IMR-90 (cell line): ENCODE measurements around the gene CNST. TPM values are rescaled to one million over a fixed set of nuclear protein-coding genes. Genes with fewer than 3 reads are reported as not detected.

Experiments
- ATAC-seq: fragments of 200-7000 bp; cut with Tn5 transposase; 2 replicates; pipeline ENCODE4 v1.9.1; 2020; ENCODE audit warnings: low read depth, mild to moderate bottlenecking, moderate library complexity
- BruUV-seq: library from RNA; stranded (reverse); fragments of 400-500 nt; replicated peaks from 2 replicates; lab custom pipeline; 2021; lab: Mats Ljungman, UMichigan
- CTCF ChIA-PET: fragments of 300-600 bp; formaldehyde crosslinking; extraction: SDS; loops from one replicate; lab custom pipeline; 2021; ENCODE audit warnings: antibody characterized with exemption; lab: Yijun Ruan, JAX
- POLR2A ChIA-PET: fragments of 300-600 bp; sonication (Branson Sonifier 250); formaldehyde crosslinking; loops from one replicate; lab custom pipeline; 2022; ENCODE audit warnings: antibody characterized with exemption; ENCODE audit not compliant: unreplicated experiment; lab: Charles Lee
- DNase-seq: peaks from one replicate; pipeline ENCODE4 v3.0.0; 2013
- H2AFZ ChIP-seq: replicated peaks from 2 replicates; pipeline ENCODE3; 2013; ENCODE audit warnings: low read length, mild to moderate bottlenecking; ENCODE audit not compliant: poor library complexity
- H2AK5ac ChIP-seq: 2 replicates; pipeline ENCODE4 v1.6.1; 2013; ENCODE audit warnings: low read depth, low read length, inconsistent platforms
- H2AK9ac ChIP-seq: replicated peaks from 2 replicates; pipeline ENCODE3; 2013; ENCODE audit warnings: mild to moderate bottlenecking, low read depth, low read length, moderate library complexity; ENCODE audit not compliant: poor library complexity
- H2BK120ac ChIP-seq: 2 replicates; pipeline ENCODE4 v1.6.1; 2013; ENCODE audit warnings: low read depth, low read length, inconsistent platforms
- H2BK15ac ChIP-seq: 3 replicates; pipeline ENCODE4 v1.6.1; 2013; ENCODE audit warnings: low read depth, low read length, inconsistent platforms
- H2BK20ac ChIP-seq: 2 replicates; pipeline ENCODE4 v1.6.1; 2013; ENCODE audit warnings: low read depth, mild to moderate bottlenecking, inconsistent platforms, low read length, moderate library complexity
- H2BK5ac ChIP-seq: 2 replicates; pipeline ENCODE4 v1.6.1; 2013; ENCODE audit warnings: mild to moderate bottlenecking, low read depth, low read length, inconsistent platforms; ENCODE audit not compliant: poor library complexity, severe bottlenecking
- H3K14ac ChIP-seq: replicated peaks from 2 replicates; pipeline ENCODE4 v1.6.1; 2013; ENCODE audit warnings: low read depth, low read length, inconsistent platforms
- H3K18ac ChIP-seq: 2 replicates; pipeline ENCODE4 v1.6.1; 2013; ENCODE audit warnings: low read depth, low read length, control low read depth
- H3K23ac ChIP-seq: 2 replicates; pipeline ENCODE4 v1.6.1; 2013; ENCODE audit warnings: low read depth, low read length, inconsistent platforms
- H3K27ac ChIP-seq: 2 replicates; pipeline ENCODE4 v1.5.1; 2013; ENCODE audit warnings: mild to moderate bottlenecking, control low read depth, low read length; ENCODE audit not compliant: insufficient read depth
- H3K27me3 ChIP-seq: 2 replicates; pipeline ENCODE4 v1.6.1; 2013; ENCODE audit warnings: low read length; ENCODE audit not compliant: control insufficient read depth, insufficient read depth
- H3K36me3 ChIP-seq: 2 replicates; pipeline ENCODE4 v1.6.1; 2013; ENCODE audit warnings: low read length, mixed read lengths; ENCODE audit not compliant: control insufficient read depth, insufficient read depth
- H3K4ac ChIP-seq: 2 replicates; pipeline ENCODE4 v1.6.1; 2013; ENCODE audit warnings: low read depth, low read length, inconsistent platforms
- H3K4me1 ChIP-seq: 2 replicates; pipeline ENCODE4 v1.6.1; 2013; ENCODE audit warnings: low read length, mixed read lengths; ENCODE audit not compliant: control insufficient read depth, insufficient read depth
- H3K4me2 ChIP-seq: 2 replicates; pipeline ENCODE4 v1.6.1; 2013; ENCODE audit warnings: low read depth, mild to moderate bottlenecking, control low read depth, low read length, moderate library complexity
- H3K4me3 ChIP-seq: 2 replicates; pipeline ENCODE4 v1.5.1; 2013; ENCODE audit warnings: low read depth, mild to moderate bottlenecking, control low read depth, low read length, moderate library complexity; ENCODE audit not compliant: insufficient read depth
- H3K56ac ChIP-seq: 2 replicates; pipeline ENCODE4 v1.6.1; 2013; ENCODE audit warnings: low read length, inconsistent platforms; ENCODE audit not compliant: insufficient read depth; ENCODE audit errors: extremely low read depth
- H3K79me1 ChIP-seq, 2 experiments: 2 replicates each; pipeline ENCODE4 v1.6.1; 2013; ENCODE audit warnings: low read length in 2 of 2, inconsistent platforms in 1 of 2, low read depth in 1 of 2
- H3K9ac ChIP-seq: 2 replicates; pipeline ENCODE4 v1.6.1; 2013; ENCODE audit warnings: low read depth, low read length, control low read depth
- H3K9me1 ChIP-seq: 2 replicates; pipeline ENCODE4 v1.6.1; 2013; ENCODE audit warnings: low read length, inconsistent platforms; ENCODE audit not compliant: insufficient read depth
- H3K9me3 ChIP-seq: 2 replicates; pipeline ENCODE4 v1.6.1; 2013; ENCODE audit warnings: low read length; ENCODE audit not compliant: control insufficient read depth, insufficient read depth
- H4K20me1 ChIP-seq: 2 replicates; pipeline ENCODE4 v1.6.1; 2013; ENCODE audit warnings: low read length, inconsistent platforms; ENCODE audit not compliant: insufficient read depth
- H4K5ac ChIP-seq: 2 replicates; pipeline ENCODE4 v1.6.1; 2013; ENCODE audit warnings: mild to moderate bottlenecking, low read depth, low read length, control low read depth
- H4K8ac ChIP-seq, 2 experiments: 2 replicates each; pipeline ENCODE4 v1.6.1; 2013; ENCODE audit warnings: low read depth in 2 of 2, low read length in 2 of 2, control low read depth in 1 of 2, inconsistent platforms in 1 of 2
- H4K91ac ChIP-seq: 2 replicates; pipeline ENCODE4 v1.6.1; 2013; ENCODE audit warnings: low read depth, low read length, inconsistent platforms; ENCODE audit not compliant: insufficient read depth
- CEBPB ChIP-seq: IDR thresholded peaks from 2 replicates; pipeline ENCODE4 v1.6.1; 2012; ENCODE audit warnings: low read depth, low read length, improper control_type of control experiment
- RAD21 ChIP-seq: IDR thresholded peaks from 2 replicates; pipeline ENCODE4 v1.6.1; 2012; ENCODE audit warnings: low read length, improper control_type of control experiment
- WGBS, 2 experiments: methylation state at CpG; one replicate each; pipeline versions ENCODE4 v1.1.5 to v1.1.7; 2013; ENCODE audit warnings: missing lambda C conversion rate in 2 of 2; ENCODE audit not compliant: insufficient read length in 1 of 2; ENCODE audit errors: extremely low coverage in 2 of 2; 5-methylcytosine and 5-hydroxymethylcytosine counted together
- dilution Hi-C: fragments of 300-500 bp; cut with HindIII; formaldehyde crosslinking; loops from one replicate; pipeline ENCODE4 v1.14.3; 2018; ENCODE audit warnings: low sequenced_read_pairs; ENCODE audit not compliant: unreplicated experiment
- in situ Hi-C: fragments of 300-500 bp; cut with MboI; formaldehyde crosslinking; loops from 3 replicates; pipeline ENCODE4 v1.14.3; 2019; ENCODE audit warnings: low sequenced_read_pairs, inconsistent platforms, mixed read lengths
- intact Hi-C: fragments of 100-400 bp; cut with micrococcal nuclease; formaldehyde crosslinking; loops from 2 replicates; pipeline ENCODE4 v1.10.0; 2022
- polyA plus RNA-seq, 3 experiments: library from polyadenylated mRNA; depleted of rRNA; stranded (reverse); fragments of >200 nt; gene quantifications; 2 replicates each; pipeline ENCODE4 v1.2.3, GENCODE V29; 2012; ENCODE audit warnings: low replicate concordance in 1 of 3
- total RNA-seq: library from RNA; depleted of rRNA; stranded (reverse); fragments of >200 nt; gene quantifications from 2 replicates; pipeline ENCODE4 v1.2.3, GENCODE V29; 2012

Gene CNST
- total and polyA plus RNA-seq, 2 of the 4 experiments (the other 2 are of a cell fraction) = 15.4 to 25.5 TPM

GRCh38 chr1:246687002-246687401 is 120.7 kb downstream of the CNST start:
- H3K14ac ChIP-seq = no peak overlapping the region
- TF ChIP-seq RAD21 (no peak), CEBPB (no peak)
- H3K4me3 ChIP-seq = no peak overlapping the region
- H3K9ac ChIP-seq = no peak overlapping the region
- H4K20me1 ChIP-seq = no peaks in the 10 kb centered on the region
- ChIA-PET CTCF (no interaction called here), POLR2A (no interaction called here)
- no peaks in the 10 kb centered on the region for H3K36me3 ChIP-seq
- no peaks in the 10 kb centered on the region for H3K27me3 ChIP-seq
- in situ Hi-C loops = loop anchor here (25.0 kb wide), 1 partner anchor 1525 kb away; the partner anchor contains the start of gene KIF26B
- H3K27ac ChIP-seq = no peak overlapping the region
- H2AFZ ChIP-seq = no peak overlapping the region
- H2BK20ac ChIP-seq = no peak overlapping the region
- H3K18ac ChIP-seq = no peak overlapping the region
- no peak overlapping the region for H3K4ac ChIP-seq
- H2BK15ac ChIP-seq = no peak overlapping the region
- no peak overlapping the region for H3K4me2 ChIP-seq
- H3K9me1 ChIP-seq = no peaks in the 10 kb centered on the region
- no peak overlapping the region for H3K23ac ChIP-seq
- no peak overlapping the region for H4K91ac ChIP-seq
- no peak overlapping the region for H2BK120ac ChIP-seq
- H3K4me1 ChIP-seq = no peaks in the 10 kb centered on the region
- no peak overlapping the region for H4K8ac ChIP-seq
- no peaks in the 10 kb centered on the region for H3K9me3 ChIP-seq
- no peak overlapping the region for H2AK5ac ChIP-seq
- H2AK9ac ChIP-seq = no peak overlapping the region
- ATAC-seq (no peak), DNase-seq (no peak)
- WGBS, 2 experiments = 83% methylated on average over 11 of the region's 14 CpGs; no CpG with 5 or more reads in 1 of the 2 experiments
- no peak overlapping the region for H2BK5ac ChIP-seq
- intact Hi-C loops = loop anchor here (5.0 kb wide), 1 partner anchor 40 kb away; no protein-coding TSS in a partner anchor
- BruUV-seq = no TSS peak
- no peak overlapping the region for H3K56ac ChIP-seq
- H3K79me1 ChIP-seq = no peaks in the 10 kb centered on the region; a peak in 1 of 4 replicates
- H4K5ac ChIP-seq = no peak overlapping the region
- dilution Hi-C loops = no loop called here
